Stimulated activated CD4-positive, alpha-beta T cell treated with anti-CD3 and anti-CD28 coated beads, Interleukin-2, amount 100 ng/mL, for 48 hours (primary cell): ENCODE results near the gene IL6R.
A peak's percentile ranks its signal among the peaks of the same experiment; 100 is the strongest.

ENCODE experiments used
- DNase-seq, 2 donors: peaks; one replicate each; pipeline ENCODE4 v3.0.0-alpha.2; 2020

The IL6R gene

DNA sequence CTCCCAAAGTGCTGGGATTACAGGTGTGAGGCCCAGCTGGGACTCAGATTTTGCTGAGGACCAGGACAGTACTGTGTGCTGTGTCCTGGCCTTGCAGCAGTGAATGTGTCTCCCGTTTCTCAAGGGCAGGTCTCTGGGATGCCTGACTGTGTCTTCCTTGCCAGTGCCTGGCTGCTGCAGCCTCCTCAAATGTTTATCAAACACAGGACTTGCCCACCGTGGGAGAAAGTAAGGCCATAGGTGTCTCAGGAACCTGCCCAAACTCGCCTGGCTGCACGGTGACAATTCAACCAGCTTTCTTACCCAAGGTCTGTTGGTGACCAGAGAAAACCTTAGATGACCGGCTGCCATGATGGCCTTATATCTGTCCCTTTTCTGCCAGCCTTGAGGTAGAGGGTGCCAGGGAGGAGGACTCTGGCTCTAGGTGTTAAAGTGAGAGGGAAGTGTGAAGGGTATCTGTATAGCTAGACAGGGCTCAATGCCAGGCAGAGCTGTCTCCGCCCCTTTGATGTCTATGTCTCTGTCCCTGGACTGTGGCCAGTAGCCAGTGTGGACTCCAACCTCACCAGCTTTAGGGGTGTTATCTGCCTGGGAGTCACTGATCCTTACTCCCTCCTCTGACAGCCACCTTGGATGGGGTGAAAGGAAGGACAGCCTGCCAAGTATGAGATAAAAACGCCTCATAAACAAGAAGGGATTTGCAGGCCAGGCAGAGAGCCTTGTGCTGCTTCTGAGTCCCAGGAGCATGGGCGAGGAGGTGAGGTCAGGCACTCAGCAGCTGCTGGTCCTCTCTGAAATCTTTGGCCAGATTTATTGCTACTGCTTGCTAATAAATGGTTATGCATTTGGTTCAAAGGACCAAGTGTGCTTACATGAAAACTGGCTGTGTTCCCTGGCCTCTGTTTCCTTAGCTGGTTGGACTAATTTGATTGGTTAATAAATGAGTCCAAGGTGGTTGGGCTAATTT is 22.3 kb downstream of the IL6R start:
- DNase-seq = no peak

DNA sequence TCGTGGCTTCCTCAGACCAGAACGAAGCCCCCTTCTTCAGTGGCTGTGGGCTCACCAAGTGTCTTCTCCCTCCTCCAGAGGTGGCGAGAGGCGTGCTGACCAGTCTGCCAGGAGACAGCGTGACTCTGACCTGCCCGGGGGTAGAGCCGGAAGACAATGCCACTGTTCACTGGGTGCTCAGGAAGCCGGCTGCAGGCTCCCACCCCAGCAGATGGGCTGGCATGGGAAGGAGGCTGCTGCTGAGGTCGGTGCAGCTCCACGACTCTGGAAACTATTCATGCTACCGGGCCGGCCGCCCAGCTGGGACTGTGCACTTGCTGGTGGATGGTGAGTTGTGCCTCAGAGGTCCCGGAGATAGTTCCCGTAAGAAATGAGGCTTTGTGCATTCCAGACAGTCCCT is 24.0 kb downstream of the IL6R start:
- no peak for DNase-seq

DNA sequence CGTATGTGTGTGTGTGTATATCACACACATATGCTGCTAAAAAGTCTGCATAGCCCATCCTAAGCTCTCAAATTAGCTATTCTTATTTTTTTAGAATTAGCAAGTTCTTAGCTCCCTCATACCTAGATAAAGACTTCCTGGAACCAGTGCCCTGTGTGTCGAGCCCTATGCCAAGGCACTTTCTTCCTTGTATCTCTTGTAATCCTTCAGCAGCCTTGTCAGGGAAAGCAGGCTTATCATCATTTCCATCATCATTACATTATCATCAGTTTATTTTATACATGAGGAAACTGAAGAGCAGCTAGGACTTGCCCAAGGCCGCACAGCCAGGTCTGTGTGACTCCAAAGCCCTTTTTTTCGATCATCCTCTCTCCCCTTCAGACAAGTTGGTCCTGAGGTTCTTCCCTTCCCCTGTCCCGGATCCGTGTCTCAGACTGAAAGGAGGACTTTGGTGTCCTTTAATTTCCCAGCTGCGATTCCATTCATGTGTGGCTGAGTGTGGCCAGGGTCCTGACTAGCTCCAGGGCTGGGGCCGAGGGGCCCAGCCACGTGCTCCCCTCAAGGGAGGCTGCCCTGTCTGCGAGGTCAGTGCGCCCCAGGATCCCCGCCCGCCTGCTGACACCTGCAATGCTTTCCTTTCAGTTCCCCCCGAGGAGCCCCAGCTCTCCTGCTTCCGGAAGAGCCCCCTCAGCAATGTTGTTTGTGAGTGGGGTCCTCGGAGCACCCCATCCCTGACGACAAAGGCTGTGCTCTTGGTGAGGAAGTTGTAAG is 24.9 kb downstream of the IL6R start:
- no peak for DNase-seq

DNA sequence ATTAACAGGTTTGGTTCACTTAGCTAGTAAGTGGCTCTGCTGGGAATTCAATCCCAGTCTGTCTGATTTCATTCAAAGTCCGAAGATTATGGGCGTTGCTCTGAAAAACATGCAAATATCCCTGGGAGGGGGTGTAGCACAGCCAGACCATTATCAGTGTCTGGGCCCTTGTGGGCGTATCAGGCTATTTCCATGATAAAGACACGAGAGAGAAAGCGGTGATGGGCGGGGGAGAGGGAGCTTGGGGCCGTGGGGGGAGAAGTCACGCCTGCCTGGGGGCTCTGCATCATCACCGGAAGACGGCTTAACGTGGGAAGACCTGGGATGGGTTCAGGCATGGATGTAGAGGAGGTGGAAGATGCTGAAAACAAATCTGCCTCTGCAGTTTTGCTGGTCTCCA is 25.8 kb downstream of the IL6R start:
- no peak for DNase-seq

DNA sequence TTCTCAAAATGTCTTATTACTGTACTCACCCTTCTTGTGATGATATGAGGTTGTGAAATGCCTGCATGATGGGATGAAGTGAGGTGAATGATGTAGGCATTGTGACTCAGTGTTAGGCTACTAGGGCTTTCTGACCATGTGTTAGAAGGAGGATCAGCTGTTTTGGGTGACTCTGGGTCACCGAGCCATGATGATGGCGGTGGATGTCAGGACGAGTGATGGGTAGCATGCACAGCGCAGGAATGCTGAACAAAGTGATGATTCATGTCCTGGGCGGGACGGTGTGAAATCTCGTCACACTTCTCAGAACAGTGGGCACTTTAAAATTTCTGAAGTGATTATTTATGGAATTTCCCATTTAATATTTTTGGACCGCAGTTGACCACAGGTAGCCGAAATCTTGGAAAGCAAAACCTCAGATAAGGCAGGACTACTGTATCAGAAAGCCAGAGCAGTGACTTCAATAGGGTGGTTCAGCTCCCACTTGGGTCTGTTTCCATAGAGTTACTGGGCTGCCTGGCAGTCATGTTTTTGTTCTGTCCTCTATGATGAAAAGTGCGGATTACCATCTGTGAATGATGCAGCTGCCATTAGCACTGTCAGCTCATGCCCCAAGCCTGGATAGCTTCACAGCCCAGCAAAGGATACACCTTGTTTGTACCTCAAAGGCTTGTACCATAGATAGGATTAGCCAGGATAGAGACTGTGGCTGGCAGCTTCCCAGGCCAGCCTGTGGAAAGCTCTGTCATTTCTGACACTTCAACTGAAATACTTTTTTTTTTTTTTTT is 26.6 kb downstream of the IL6R start:
- peak; percentile 51 to 55 for DNase-seq

DNA sequence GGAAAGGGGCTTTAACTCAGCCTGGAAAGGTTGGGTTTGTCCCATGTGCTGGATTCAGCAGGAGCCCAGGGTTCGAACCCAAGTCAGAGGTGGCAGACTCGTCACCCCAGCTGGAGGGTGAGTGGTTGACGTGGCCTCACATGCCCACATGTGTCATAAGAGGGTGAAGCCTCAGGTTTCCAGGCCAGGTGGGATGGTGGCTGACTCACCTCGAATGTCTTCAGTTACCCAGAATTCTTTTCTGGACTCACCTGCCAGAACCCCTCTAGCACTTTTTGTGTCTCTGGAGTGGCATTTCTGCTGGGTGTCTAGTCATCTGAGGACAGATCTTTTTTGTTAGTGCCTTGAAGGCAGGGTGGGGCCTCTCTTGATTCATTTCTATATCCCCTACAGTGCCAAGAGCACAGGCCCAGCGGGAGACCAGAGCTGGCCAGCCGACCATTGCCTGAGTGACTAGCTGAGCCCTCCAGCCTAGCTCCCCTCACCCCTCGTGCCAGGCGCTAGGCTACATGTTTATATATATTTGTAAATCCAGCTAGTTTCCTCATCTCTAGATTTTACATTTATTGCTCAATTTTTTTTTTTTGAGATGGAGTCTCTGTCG is 28.1 kb downstream of the IL6R start:
- no peak for DNase-seq

DNA sequence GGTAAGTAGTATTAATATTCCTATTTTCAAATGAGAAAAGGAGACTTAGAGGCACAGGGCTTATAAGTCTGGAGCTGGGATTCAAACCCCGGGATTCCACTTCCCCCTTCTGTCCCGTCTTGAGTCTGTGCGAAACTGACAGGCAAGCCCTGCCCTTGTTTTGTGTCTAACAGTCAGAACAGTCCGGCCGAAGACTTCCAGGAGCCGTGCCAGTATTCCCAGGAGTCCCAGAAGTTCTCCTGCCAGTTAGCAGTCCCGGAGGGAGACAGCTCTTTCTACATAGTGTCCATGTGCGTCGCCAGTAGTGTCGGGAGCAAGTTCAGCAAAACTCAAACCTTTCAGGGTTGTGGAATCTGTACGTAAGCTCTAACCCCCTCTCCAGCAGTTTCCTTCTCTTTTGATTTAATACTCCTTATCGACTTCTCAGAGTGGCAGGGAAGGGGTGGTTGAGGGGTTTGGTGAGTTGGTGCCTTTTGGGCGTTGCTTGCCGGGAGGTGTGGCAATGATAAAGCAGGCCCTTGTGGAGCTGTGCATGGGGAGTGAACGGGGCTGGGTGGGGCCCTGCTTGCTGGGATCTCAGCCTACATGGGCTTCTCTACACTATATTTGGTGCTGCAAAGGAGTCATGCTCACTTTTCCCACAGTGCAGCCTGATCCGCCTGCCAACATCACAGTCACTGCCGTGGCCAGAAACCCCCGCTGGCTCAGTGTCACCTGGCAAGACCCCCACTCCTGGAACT is 29.4 kb downstream of the IL6R start:
- no peak for DNase-seq

DNA sequence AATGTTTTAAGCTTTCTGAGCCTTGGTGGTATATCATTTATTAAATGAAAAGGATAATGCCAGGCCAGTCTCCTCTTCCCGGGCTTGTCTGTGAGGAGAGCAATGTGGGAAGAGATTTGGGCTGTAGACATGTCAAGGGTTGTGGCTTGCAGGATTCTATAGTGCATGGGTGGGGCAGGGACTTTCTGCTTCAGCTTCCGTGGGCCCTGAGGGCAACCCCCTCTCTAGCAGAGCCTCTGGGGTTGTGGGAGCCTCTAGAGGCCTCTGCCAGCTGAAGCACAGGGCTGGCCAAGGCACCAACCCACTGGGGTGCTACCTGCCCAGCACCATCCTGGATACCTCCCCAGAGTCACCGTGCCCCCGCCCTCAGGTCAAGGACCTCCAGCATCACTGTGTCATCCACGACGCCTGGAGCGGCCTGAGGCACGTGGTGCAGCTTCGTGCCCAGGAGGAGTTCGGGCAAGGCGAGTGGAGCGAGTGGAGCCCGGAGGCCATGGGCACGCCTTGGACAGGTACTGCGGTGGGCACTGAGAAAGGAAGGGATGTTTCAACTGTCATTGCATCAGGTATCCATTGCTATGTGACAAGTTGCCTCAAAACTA is 30.6 kb downstream of the IL6R start:
- no peak for DNase-seq

DNA sequence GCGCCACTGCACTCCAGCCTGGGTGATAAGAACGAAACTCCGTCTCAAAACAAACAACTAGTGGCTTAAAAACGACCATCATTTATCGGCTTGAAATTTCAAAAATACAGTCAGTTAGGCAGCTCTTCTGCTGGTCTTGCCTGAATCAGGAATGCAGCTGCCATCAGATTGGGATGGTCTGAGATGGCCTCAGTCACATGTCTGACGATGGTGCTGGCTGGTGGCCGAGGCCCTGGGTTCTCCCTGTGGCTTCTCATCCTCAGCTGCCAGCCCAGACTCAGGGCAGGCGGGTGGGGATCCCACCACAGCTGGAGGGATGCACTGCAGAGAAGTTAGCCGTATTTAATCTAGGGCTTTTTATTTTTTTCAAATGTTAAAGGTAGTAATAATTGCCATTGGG is 31.3 kb downstream of the IL6R start:
- no peak for DNase-seq

DNA sequence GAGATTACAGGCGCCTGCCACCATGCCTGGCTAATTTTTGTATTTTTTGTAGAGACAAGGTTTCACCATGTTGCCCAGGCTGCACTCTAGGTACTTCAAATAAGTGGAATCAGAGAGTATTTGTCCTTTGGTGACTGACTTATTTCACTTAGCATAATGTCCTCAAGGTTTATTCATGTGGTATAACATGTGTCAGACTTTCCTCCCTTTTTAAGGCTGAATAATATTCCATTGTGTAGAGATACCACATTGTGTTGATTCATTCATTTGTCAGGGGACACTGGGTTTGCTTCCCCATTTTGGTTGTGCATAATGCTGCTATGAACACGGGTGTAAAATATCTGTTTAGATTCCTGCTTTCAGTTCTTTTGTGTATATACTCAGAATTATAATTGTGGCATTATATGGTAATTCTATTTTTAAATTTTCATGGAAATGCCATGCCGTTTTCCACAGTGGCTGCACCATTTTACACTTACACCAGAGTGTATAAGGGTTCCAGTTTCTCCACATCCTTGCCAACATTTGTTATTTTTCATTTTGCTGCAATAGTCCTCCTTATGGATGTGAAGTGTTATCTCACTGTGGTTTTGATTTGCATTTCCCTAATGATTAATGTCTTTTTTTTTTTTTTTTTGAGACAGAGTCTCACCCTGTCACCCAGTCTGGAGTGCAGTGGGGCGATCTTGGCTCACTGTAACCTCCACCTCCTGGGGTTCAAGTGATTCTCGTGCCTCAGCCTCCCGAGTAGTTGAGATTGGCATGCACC is 35.1 kb downstream of the IL6R start:
- no peak for DNase-seq

DNA sequence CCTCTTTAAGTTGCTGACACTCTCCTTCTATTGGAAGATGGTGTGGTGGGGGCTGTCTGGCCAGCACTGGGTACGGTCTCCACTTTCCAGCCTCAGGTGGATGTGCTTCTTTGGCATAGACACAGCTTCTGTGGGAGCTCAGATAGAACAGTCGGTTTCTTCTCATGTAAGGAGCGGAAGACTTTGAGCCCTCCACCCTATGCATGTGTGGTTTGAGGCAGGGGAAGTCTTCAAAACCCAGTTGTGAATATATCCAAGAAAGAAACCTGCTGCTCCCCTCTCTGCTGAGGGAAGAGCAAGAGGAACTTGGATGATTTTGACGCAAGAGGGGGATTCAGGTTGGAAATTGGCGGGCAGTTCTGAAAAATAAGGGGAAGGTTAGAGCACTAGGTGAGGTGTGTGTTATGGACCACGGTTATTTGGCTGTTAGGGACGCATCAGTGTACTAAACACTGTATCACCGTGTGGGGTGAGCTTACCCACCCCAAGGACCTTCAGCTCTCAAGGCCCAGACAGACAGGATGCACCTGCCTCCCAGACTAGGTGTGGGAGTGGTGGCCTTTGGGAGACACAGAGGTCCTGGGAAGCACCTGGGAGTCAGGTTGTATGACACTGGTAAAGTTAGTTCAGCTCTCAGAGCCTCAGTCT is 36.2 kb downstream of the IL6R start:
- DNase-seq = no peak

DNA sequence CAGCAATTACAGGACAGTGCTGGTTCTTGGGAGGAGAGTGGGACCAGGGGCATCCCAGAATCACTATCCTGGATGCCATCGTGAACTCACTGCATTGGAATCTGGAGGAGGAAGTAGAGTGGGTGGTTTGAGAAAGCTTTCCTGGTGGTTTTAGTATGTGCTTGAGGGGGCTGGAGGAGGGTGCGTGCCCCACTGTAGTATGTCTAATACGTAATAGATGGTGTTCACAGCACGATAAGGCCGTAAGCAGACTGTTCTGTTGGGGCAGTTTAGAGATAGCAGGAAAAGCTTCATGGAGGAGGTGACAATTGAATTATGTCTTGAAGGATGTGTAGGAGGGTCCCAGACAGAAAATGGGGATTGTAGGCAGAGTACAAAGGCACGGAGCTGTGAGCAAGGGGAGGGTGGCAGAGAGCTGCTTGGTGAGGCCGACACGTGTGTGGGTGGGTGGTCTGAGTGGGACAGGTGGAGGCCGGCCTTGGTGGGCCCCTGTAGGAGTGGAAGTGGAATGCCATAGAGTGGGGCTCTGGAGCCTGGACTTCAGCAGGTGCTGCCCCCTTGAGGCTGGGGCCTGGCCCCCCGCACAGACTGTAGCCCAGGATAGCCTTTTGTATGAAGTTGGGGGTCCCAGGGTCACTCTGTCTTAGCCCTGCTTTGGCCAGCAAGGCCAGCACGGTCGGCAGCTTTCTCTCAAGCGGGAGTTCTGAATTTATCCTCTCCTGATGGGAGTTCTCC is 37.0 kb downstream of the IL6R start:
- DNase-seq = no peak

DNA sequence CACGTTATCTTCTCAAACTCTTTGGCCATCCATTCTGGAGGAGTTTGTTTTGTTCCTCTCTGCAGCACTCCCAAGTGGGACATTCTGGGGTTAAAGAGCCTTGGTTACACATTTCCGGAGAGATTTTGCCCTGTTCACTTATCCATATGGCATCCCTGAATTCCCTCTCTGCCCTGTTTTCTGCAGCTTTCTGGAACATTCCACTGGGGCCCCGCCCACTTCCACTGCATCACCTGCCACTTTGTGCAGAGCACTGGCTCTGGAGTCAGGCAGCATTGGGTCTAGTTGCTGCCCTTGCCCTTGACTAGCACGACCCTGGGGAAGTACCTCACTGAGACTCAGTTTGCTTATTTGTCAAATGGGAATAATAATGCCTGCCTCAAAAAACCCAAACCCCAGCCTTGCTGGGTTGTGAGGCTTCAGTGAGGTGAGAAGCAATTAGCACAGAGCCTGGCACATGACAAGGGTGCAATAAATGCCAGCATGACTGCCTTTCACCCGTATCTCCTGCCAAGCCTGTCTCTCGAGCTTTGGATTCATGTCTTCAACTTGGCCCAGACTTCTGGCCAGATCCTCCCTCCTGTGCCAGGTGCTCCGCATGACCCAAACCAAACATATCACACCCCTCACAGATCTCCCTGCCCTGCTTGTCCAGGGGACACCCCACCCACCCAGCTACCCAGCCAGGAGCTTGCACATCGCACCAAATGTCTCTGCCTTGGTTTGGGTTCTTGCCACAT is 38.3 kb downstream of the IL6R start:
- no peak for DNase-seq

DNA sequence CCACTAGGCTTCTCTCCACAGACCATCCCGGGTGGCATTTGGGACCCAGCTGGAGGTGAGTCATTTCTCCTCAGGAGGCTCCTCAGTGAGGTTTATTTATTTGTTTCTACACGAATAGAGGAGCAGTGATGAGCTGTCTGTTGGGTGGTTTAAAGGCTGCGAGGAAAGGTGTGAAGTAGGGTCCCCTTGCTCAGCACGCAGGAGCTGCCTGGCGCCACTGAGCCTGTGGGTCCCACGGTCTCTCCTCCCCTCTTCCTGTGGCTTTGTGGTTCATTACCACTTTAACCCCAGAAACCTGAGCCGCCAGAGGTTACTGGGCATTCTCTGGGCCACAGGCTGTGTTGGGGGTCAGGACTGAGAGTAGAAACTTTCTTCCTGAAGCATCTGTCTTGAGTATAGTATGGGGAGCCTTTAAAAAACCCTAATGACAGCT is 39.9 kb downstream of the IL6R start:
- DNase-seq = peak in 1 of 2 donors; percentile 23

DNA sequence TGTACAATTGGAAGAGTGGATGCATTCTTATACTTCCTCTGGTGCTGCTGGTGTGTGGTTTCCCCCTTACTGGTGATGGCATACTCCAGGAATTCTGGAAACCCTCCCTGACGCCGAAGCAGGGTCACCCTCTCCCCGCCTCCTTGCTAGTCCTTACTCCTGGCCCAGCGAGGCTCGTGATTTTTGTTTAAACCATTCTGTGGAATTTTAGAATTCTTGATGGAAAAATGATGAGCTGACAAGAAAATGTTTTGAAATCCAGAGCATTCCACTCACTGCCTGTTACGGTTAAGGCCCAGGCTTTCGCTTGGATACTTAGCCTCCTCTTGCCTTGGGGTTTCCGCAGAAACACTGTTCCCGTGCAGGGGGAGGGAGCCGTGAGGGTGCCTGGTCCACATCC is 41.1 kb downstream of the IL6R start:
- no peak for DNase-seq

DNA sequence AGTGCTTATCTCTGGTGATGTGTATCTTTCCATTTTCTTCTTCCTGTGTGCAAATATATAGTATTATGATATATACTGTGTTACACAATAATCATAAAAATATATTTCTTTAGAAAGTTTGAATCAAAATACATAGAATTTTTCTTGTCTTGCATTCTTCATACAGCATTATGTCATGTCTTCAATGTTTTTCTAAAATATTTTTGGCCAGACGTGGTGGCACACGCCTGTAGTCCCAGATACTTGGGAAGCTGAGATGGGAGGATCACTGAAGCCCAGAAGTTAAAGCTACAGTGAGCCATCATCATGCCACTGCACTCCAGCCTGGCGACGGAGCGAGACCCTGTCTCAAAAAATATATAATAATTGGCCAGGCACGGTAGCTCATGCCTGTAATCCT is 41.6 kb downstream of the IL6R start:
- no peak for DNase-seq

DNA sequence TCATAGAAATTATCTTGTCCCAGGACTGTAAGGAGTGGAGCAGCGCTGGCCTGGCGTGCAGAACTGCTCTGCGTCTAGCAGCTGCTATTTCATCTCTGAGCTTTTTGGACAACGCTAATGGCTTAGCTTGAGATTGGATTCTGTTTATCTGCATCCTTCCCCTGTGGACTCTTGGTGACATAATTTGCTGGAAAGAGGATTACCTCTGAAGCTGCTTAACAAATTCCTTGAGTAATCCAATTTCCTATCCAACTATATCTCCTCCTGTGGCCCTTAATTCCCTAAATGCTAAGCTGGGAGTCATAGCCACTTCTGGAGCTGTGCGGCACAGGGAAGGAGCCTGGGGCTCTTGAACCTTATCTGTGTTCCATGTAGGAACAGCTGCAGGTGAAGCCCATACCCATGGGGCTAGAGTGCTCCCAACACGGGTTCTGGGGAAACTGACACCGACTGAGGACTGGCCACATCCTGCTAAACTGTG is 43.2 kb downstream of the IL6R start:
- DNase-seq = no peak

DNA sequence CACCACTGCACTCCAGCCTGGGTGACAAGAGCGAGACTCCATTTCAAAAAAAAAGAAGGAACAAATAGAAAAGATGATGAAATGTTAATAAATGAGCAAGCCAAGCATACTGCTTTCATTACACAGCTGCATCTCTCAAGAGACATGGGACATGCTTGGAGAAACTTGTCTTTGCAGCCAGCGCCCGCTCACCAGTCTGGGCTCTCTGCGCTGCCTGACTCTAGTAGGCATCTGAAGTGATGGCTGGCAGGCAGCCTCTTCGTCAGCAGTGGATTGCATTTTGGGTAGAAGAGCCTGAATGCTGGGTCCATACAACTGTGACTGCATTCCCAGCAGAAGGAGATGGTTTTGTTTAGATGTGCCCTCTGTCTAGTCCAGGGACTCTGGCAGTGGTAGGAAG is 48.0 kb downstream of the IL6R start:
- DNase-seq = no peak
